IPS-NIHi11 (cell line): ENCODE results near the gene NPPC.
A peak's percentile ranks its signal among the peaks of the same experiment; 100 is the strongest.

Experiments
- DNase-seq: peaks from one replicate; pipeline ENCODE4 v3.0.0; 2012; ENCODE audit warnings: mixed read lengths, low spot score

NPPC gene

DNA sequence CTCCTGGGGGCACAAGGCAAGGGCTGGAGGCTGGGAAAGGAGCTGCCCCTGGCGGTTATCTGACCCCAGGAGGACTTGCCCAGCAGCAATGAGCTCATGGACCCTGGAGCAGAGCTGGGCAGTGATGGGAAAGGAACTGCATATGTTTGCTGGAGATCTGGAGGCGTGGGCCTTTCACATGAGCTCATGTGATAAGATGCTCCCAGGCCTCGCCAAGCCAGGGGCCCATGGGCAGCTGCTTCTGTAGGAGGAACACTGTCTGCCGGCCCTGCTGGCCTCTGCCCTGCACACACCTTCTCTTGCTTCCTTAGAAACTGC lies 9.0 kb upstream of the NPPC start:
- DNase-seq: no peak

DNA sequence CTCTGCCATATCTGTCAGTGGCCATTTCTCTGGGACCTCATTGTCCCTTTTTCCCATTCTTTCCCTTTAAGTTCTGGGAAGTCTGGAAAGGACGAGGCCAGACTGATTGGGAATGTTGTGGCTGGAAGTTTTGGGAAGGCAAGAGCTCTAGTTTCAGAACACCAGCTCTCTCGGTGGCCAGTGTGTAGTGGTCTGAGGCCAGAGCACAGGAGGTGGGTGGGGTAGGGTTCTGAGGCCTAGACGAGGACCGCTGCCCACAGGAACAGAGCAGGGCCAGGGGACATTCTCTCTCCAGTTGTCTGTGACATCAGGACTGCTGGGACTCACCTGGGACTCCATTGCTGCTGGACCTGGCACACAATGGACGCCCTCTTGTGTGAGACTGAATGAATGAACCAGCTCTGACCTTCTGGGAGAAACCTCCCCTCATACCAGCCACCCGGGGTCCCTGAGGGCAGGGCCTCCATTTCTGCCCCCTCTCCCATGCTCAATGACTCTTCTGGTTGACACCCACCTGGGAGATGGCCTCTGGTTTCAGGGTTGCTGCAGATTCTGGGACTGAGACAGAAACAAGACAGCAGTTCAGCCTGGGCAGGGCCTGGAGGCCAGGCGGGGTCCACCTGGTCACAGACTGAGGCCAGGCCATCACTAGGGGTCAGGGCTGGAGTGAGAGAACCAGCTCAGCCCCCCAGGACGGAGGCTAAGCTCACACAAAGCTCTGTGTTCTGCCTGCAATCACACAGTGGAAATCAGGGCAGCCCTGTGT lies 8.4 kb upstream of the NPPC start:
- DNase-seq: peak; percentile 3

DNA sequence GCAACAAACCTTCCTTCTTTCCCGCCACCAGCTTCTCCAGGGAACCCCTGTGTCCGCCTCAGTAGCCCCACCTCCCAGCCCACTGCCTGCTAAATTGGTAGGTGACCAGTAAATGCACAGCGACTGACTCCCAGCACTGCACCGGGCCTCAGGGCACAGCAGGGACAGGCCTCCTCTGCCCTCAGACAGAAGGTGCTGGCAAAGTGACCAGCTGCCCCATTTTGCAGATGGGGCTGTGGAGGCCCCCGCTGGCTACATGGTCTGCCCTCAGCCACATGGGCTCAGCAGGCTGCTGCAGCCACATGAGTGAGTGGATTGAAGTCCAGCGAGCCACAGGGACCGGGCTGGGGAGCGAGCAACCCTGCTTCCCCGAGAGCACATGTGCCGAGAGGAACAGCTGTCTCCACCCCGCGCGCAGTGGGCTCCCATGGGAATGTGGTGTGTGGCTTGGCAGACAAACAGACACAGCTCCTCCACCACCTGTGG lies 7.8 kb upstream of the NPPC start:
- DNase-seq: no peak

DNA sequence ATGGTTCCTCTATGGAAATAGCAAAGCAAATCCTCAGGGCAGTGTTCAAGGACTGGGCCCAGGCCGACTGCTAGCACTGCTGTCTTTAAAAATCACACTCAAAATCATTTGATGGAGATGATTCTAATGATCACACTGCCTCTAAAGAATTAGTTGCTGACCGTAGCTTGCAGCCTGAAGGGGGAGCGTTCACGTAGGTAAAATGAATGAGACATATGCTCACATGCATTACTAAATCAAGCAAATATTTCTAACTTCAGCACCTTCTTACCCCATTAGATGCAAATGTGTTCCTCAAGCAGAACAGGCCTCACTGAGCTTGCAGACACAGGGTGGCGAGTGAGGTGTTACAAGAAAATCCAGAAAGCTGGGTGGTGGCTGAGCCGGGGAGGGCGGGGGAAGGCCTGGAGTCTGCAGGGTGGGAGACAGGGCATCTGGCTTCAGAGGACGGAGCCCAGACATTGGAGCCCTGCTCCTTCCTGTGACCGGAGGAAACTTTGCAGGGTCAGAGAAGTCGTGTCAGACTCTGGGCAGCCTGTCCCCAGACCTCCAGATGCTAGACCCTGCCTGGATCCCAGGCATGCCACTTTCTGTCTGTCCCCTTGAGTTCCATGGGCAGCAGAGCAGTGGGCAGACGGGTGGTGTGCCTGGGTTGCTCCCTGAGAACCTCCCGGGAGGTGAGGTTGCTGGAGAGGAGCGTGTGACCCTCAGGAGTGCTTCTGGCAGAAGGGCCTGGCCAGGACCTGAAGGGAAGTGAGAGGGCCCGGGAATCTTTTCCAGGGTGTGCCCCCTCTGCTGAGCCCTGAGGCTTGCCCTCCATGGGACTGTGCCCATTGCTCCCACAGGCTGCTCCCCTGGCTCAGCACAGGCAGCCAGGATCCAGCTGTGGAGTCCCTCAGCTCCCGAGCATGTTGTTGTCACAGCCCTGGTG lies 7.1 kb upstream of the NPPC start:
- DNase-seq: no peak

DNA sequence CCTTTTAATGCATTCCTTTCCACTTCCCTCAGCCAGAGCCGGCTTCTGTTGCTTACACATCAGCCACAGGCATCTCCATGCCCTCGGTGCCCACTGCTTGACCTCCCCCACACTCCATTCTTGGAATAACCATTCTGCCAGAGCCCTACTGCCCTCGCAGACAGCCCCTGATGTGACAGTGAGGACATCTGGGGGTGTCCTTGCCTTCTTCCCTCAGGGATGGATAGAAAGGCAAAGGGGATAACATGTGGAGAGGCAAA lies 6.4 kb upstream of the NPPC start:
- DNase-seq: no peak

DNA sequence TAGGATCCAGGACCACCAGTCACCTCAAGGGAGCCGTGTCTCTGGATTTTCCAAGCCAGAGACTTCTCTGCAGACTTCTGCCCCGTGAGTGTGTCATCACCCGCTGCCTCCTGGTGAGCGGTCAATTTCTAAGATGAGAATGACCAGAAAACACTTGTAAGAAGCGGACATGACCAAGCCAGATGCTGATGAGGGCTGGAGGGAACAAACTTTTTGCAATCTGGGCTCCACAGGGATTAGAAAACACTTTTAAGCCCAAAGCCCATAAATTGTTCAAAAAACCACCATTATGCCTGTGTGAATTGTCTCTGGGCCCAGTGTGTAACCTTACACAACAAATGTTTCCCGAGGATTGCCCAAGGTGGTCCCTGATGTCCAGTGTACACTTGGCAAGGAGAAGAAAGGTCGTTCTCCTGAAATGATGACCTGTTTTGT lies 5.3 kb upstream of the NPPC start:
- no peak for DNase-seq

DNA sequence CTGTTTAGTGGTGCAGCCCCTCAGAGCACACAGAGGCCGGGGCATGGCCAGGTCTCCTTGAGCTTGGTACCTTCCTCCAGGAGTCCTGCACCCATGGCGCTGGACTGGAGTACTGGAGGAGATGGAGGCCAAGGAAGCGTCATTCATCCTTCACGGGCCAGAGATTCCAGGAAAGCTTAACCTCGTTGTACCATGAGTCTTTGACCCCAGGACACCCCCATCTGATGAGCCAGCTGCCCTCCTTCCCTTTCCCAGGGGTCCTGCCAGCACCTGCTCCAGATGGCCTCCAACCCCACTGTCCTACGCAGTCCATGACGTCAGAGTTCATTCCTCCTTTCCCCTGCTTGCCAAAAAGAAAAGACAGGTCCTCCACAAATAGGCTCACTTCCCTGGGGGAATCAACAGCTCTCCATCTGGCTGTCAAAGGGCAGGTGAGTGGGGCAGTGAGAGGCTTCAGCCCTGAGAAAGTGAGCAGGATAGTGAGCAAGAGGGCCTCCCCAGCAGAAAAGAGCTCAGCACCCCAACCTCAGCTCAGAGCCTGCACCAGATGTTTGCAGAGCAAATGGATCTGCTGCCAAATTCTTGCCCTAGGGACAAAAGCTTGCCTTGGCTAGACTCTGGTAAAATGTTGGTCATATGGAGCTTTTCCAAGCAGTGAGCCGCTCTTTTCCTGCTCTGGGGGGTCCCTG lies 4.5 kb upstream of the NPPC start:
- DNase-seq: no peak

DNA sequence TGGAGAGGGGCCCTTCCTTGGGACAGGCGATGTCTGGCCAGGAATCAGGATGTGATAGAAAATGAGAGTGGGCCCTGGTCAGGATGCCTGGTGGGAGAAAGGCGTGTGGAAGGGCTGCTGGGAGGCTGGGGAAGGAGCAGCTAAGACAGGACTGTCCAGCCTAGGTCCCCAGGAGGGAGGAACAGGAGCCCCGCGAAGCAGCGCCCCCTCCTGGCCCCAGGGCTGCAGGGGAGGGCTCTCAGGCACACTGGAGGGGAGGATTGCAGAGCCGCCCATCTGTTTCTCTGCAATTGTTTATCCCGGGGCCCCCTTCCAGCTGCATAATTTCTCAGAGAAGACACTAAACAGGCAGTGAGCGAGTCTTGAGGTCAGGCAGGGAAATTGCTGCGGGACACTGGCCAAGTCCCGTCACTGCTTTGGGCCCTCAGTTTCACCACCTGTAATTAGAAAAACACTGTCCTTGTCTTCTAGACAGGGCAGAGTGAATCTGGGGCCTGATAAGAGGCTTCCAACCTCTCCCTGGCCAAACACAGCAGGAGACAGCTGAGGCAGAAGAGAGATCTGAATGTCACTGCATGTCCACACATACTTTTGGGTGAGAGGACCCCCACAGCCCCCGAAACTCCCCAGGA lies 3.9 kb upstream of the NPPC start:
- peak; percentile 90 for DNase-seq

DNA sequence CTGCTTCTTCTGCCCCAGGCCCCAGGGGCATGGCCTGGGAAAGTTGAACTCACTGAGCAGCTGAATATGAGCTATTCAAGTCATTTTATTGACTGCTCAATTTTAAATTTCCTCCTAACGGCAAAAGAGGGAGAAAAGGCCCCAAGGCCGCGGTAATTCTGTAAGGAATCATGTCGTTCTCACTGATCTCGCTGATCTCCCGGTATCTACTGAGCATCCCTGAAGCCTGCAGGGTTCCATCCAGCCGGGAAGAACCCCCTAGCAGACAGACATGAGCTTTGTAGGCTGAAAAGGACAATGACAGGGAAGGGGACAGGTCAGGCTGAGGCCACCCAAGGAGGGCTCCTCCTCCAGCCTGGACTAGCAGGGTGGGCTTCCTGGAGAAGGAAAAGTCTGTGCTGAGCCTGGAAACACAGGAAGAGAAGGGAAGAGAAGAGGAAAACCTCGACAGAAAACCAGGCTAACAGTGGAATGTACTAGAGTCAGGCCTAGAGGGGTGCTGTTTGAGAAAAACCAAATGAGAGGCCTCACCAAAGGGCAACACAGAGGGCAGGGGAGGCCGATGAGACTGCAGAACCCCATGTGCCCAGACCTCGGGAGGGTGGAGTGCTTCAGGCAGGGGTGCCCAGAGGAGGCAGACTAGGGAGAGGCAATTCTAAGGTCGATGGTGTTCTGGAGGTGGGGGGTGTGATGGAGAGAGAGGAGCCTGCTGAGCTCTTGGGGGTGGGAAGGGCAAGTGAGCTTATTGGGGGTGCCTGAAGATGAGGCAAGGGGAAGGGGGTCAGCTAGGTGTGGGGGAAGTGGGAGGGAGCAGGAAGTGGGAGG lies 2.9 kb upstream of the NPPC start:
- DNase-seq: no peak

DNA sequence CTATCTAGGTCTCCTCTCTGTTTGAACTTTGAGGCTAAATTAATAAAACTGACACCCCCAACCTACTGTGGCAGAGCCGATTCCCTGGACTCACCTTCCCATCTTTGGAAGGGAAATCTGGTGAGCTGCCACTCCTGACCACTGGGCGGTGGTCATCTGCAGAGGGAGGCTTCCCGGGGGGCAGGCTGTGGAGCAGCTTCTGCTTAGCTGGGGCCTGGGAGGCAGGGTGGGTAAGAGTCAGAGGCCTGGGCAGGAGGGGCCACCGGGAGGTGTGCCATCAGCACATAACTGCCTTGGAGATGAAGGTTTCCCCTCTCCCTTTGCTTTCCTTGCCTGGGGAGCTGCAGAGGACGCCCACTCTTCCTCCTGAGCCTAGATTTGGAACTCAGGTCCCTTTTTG lies 2.3 kb upstream of the NPPC start:
- peak; percentile 50 for DNase-seq

DNA sequence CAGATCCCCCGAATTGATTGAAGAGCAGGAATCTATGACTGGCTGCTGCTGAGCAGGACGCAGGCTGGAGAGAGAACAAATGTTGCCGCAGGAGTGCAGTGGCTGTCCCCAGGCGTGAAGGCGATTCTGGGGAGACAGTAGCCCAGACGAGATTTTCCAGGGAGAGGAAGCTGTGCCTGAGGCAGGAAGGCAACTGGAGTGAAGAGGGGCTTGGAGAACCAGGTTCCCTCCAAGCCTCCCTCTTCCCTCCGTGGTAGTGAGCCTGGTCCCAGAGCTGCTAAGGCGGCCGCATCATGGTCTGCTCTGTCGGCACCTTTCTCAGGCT lies 1.3 kb upstream of the NPPC start:
- no peak for DNase-seq

DNA sequence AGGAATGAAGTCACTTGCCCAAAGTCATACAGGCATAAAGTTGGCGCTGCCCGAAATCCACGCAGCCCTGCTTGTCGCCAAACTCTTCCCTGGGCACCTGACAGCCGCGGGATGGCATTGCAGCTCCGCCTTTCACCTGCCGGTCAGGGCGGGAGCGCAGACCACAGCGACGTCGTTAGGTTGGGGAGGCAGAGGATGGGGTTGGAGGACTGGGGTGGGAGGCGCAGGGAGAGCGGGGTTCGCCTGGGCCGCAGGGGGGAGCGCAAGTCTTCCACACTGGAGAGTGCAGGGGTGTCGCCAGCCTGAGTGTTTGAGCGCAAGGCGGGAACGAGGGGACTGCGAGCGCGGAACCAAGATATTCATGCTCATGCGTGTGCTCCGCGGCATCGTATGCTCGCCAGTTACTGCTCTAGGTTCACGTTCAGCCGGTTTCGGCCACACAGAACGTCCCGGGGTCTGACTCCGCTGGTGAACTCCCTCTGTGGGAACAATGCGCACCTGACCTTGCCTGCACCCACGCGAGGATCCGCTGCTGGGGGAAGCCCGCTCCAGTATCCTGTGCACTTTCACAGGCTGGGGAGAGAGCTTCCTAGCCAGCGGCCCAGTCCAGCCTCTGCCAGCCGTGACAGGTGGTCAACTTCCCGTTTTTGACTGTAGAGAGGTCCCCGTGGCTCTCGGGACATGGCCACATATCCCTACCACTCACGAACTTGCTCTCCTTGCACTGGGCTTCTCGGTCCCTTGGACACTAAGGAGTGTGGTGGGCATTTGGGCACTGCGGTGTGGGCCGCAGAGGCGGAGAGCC lies 767 bp upstream of the NPPC start:
- DNase-seq: peak; percentile 64

DNA sequence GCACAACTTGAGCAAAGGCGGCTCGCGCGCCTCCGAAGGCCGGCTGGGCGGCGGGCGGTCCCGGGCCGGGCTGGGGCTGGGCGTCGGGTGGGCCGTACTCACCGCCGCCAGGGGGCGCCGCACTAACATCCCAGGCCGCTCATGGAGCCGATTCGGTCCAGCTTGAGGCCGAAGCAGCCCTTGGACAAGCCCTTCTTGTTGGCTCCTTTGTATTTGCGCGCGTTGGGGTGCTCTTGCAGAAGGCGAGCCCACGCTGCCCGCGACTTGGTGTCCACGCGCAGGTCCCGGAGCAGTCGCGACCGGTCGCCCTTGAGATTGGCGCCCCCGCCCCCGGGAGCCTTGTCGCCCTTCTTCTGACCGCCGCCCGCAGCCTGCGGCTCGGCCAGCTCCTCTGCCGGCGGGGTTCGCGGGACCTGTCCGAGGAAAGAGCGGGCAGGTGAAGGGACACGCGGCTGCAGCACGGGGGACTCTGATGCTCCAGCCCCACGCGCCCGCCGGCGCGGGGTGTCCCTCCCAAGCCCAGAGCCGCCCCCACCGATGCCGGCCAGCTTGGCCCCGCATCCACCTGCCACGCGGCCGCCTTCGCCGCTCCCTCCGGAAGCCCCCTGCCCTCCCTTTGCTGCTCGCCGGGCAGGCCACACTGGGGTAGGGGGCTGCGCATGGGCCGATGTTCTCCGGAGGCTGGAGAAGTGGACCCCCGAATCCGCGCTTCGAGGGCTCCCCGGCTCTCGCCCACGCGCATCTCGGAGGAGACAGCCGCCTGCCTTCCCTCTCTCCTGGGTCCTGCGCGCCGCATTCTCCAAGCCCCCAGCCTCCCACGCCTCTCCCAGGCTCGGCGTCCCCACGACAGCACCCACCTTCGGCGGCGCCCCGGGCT lies 655 bp downstream of the NPPC start:
- DNase-seq: peak; percentile 94

DNA sequence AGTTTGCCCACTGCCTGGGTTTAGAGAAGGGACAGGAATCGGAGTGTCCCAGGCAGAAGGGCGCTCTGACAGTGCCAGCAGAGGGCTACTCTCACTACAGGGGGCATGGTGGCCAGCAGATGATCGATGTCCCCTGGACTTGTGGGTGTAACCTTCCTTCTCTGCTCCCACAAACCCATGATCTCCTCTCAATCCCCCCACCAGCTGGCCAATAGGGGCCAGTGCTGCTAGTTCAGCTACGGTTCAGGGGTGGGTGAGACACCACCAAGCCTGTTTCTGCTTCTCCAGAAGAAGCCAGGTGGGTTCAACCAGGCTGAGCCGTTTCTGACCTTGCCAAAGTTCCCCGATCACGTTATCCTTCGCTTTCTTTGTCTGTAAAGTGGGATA lies 1.3 kb downstream of the NPPC start:
- DNase-seq: peak; percentile 49

DNA sequence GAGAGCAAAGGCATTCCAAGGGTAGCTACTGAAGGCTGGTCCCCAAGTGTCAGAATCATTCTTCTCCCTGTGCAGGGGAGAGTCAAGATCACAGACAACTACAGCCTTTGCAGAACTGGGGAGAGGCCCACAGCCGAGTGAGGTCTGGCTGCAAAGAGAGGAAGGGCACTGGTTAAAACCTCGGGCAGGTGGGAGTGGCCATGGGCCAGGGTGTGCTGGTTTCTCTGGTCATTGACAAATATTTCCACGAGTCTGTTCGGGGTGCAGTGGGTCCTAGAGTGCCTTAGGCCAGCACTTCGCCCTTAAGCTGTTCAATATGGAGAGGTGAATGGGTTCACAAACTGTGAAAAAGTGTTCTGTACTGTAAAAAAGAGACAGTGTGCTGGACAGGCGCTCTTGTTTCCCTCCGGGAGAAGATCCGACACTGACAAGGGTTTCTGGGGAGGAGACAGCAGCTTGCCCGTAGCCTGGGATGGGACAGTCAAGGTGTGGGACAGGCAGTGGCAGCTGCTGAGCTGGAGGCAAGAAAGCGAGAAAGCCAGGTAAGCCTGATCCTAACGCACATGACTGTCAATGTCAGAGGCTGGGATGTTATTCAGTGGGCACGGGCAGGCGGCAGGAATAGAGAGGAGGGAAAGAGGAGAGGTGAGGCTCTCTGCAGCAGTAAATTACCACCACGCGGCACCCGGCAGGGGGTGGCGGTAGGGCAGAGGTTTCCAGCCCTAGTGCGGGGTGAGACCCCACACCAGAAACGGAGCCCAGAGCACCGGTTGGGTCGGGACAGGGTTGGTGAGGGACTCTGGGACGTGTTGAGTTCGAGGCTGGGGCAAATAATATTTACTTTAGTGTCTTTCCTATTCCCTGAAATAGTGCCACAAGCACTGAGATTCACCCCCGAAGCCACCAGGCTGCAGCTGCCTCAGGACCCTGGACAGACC lies 2.0 kb downstream of the NPPC start:
- DNase-seq: no peak

DNA sequence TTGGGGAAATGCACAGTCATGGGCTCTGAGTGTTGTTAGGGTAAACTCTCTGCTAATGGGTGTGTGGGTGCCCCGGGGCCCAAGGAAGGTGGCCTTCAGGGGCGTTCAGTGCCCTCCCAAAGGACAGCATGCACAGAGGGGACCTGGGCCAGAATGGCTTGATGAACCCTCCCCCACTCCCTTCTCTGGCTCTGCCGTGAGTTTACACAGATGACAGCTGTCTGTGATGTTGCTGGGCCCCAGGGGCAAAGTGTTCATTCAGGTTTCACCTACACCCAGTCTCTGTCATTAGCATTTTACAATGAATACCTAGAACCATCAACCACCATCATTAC lies 3.2 kb downstream of the NPPC start:
- no peak for DNase-seq

DNA sequence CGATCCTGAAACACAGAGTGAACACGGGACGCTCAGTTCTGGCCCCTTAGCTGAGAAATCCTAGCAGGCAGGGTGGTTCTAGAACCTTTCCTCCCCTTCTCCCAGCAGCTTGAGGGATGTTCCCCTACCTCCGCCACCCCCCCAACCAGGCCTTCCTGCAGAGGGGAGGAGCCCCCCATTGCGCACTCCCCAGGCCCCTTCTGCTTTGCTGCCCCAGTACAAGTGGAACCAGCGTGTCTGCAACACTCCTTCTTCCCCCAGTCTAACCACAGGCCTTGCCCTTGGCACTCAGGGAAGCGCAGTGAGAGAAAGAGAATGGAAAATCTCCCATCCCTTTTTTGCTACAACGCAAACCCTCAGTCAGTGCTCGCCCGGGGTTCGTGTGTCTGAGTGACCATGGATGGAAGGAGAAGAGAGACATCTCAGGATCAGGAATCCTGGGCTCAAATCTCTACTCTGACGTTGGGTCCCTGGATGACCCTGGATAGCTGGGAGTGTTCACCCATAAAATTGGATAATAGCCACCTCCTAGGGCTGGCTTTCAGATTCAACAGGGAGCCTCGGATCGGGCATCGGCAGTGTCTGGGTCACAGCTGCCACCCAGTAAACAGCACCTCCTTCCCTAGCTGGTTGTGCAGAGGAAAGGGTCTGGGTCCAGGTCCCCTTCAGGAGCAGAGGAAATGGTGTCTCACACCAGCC lies 3.7 kb downstream of the NPPC start:
- no peak for DNase-seq

DNA sequence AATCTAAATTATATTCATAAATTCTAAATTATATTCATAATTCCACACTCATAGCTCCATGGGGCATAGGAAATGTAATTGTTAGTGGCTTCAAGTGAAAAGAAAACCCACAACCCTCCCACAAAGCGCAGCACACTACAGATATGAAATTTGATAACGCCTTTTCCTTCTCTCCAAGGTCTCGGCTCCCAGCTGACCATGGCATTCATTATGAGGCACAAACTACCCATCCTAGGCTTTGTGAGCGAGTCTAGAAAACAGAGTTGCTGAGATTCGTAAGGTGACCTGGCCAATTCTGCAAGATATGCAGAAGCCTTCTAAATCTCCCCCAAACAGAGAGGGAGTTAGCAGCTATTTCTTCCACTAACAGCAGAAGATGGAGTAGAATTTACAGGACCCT lies 5.4 kb downstream of the NPPC start:
- DNase-seq: no peak
